ENCODE measurements around the gene FNIP2.
A peak's percentile ranks its signal among the peaks of the same experiment; 100 is the strongest.

Gene FNIP2

GRCh38 chr4:158904815-158905214, 136.0 kb downstream of the FNIP2 start:
- no peak for TF ChIP-seq CTCF (IDR thresholded peaks at IDR 0.05; ENCODE audit: control extremely low read depth, extremely low read depth, low read depth, missing control alignments)
- CTCF ChIA-PET = interaction anchor here (0.9 to 2.5 kb wide), 6 partner anchors 9 to 48 kb away, joined by 3 to 10 read pairs (median 4); no protein-coding TSS in a partner anchor
- DNase-seq (ENCODE audit: extremely low spot score) = no peak
- POLR2A ChIA-PET = interaction anchor here (0.7 kb wide), 1 partner anchor 116 kb away, joined by 7 read pairs; no protein-coding TSS in a partner anchor

- peak; percentile 40 for DNase-seq (ENCODE audit: extremely low spot score)
- ChIA-PET POLR2A (no interaction called here), CTCF (interaction anchor here (1.8 kb wide), 1 partner anchor 9 kb away, joined by 4 read pairs; no protein-coding TSS in a partner anchor)
- TF ChIP-seq CTCF (IDR thresholded peaks at IDR 0.05; ENCODE audit: control extremely low read depth, extremely low read depth, low read depth, missing control alignments) = no peak
Measured at GRCh38 chr4:158906073-158906472, 137.2 kb downstream of the FNIP2 start.

- DNase-seq (ENCODE audit: extremely low spot score) = no peak
- ChIA-PET POLR2A (no interaction called here), CTCF (interaction anchor here (1.0 kb wide), 1 partner anchor 27 kb away, joined by 3 read pairs; no protein-coding TSS in a partner anchor)
- no peak for TF ChIP-seq CTCF (IDR thresholded peaks at IDR 0.05; ENCODE audit: control extremely low read depth, extremely low read depth, low read depth, missing control alignments)
Measured at GRCh38 chr4:158912390-158912789, 143.6 kb downstream of the FNIP2 start.

- no peak for TF ChIP-seq CTCF (IDR thresholded peaks at IDR 0.05; ENCODE audit: control extremely low read depth, extremely low read depth, low read depth, missing control alignments)
- no peak for DNase-seq (ENCODE audit: extremely low spot score)
- ChIA-PET CTCF (no interaction called here), POLR2A (no interaction called here)
Measured at GRCh38 chr4:158912806-158913205, 144.0 kb downstream of the FNIP2 start.

- DNase-seq (ENCODE audit: extremely low spot score) = no peak
- POLR2A ChIA-PET = no interaction called here
- CTCF ChIA-PET = interaction anchor here (1.9 kb wide), 1 partner anchor 21 kb away, joined by 4 read pairs; no protein-coding TSS in a partner anchor
- TF ChIP-seq CTCF (IDR thresholded peaks at IDR 0.05; ENCODE audit: control extremely low read depth, extremely low read depth, low read depth, missing control alignments) = no peak
Measured at GRCh38 chr4:158913766-158914165, 144.9 kb downstream of the FNIP2 start.

- ChIA-PET CTCF (interaction anchor here (1.1 to 1.9 kb wide), 3 partner anchors 9 to 32 kb away, joined by 4 read pairs; no protein-coding TSS in a partner anchor), POLR2A (no interaction called here)
Measured at GRCh38 chr4:158914218-158914617, 145.4 kb downstream of the FNIP2 start.

More at GRCh38 chr4:158914218-158914617, 145.4 kb downstream of the FNIP2 start:
- DNase-seq (ENCODE audit: extremely low spot score) = no peak
- no peak for TF ChIP-seq CTCF (IDR thresholded peaks at IDR 0.05; ENCODE audit: control extremely low read depth, extremely low read depth, low read depth, missing control alignments)
